Activated T-cell treated with anti-CD3 and anti-CD28 coated beads, Interleukin-2, amount 50 U/mL, for 1 hour (primary cell): Measurements from ENCODE around the gene RNMT.
"Not testable (repeated sequence)": the region's sequence is repeated elsewhere in the genome, so short reads cannot be mapped to it uniquely, and the experiment has no call there.

Experiments
- DNase-seq: peaks from one replicate; pipeline ENCODE4 v3.0.0-alpha.2; 2020

The RNMT gene

GRCh38 chr18:13726232-13726971 is at the start of gene RNMT, which contains the start of gene FAM210A:
RNMT (plus strand) TSS chr18:13726673; CDS start chr18:13731518, 4,845 bp downstream.
FAM210A (minus strand) TSS chr18:13726558; CDS start chr18:13682077, 44,481 bp downstream.
- DNase-seq: peak; percentile 90

GRCh38 chr18:13677350-13677749 is 49.1 kb upstream of the RNMT start:
- DNase-seq: not testable (repeated sequence)

- no peak for DNase-seq
Observed at GRCh38 chr18:13680612-13681011, 45.9 kb upstream of the RNMT start.

- DNase-seq: no peak
Observed at GRCh38 chr18:13681701-13682100, 44.8 kb upstream of the RNMT start.

GRCh38 chr18:13684546-13684945 is 41.9 kb upstream of the RNMT start:
- no peak for DNase-seq

- no peak for DNase-seq
Observed at GRCh38 chr18:13688191-13689136, 38.0 kb upstream of the RNMT start.

GRCh38 chr18:13690060-13690459 is 36.4 kb upstream of the RNMT start:
- DNase-seq: not testable (repeated sequence)

- DNase-seq: not testable (repeated sequence)
Observed at GRCh38 chr18:13695337-13695736, 31.1 kb upstream of the RNMT start.

- DNase-seq: no peak
Observed at GRCh38 chr18:13696961-13697360, 29.5 kb upstream of the RNMT start.

- no peak for DNase-seq
Observed at GRCh38 chr18:13700153-13700552, 26.3 kb upstream of the RNMT start.

- no peak for DNase-seq
Observed at GRCh38 chr18:13703899-13704298, 22.6 kb upstream of the RNMT start.

GRCh38 chr18:13710414-13710831 is 16.1 kb upstream of the RNMT start:
- DNase-seq: no peak

- DNase-seq: no peak
Observed at GRCh38 chr18:13712400-13713131, 13.9 kb upstream of the RNMT start.

- DNase-seq: no peak
Observed at GRCh38 chr18:13713455-13714055, 12.9 kb upstream of the RNMT start.

- no peak for DNase-seq
Observed at GRCh38 chr18:13715330-13715729, 11.1 kb upstream of the RNMT start.

GRCh38 chr18:13716916-13717315 is 9.6 kb upstream of the RNMT start:
- no peak for DNase-seq

GRCh38 chr18:13720123-13720522 is 6.3 kb upstream of the RNMT start:
- DNase-seq: no peak

- no peak for DNase-seq
Observed at GRCh38 chr18:13720847-13721246, 5.6 kb upstream of the RNMT start.

- no peak for DNase-seq
Observed at GRCh38 chr18:13725566-13726231, 774 bp upstream of the RNMT start.

GRCh38 chr18:13726972-13727331 is 479 bp downstream of the RNMT start:
- DNase-seq: no peak

- no peak for DNase-seq
Observed at GRCh38 chr18:13730481-13730880, 4.0 kb downstream of the RNMT start.

GRCh38 chr18:13735681-13736080 is 9.2 kb downstream of the RNMT start:
- no peak for DNase-seq
